T-helper 17 cell (primary cell): ENCODE measurements around the gene ALG14. TPM values are rescaled to one million over a fixed set of nuclear protein-coding genes. Genes with fewer than 3 reads are reported as not detected.
"Not testable (repeated sequence)": the region's sequence is repeated elsewhere in the genome, so short reads cannot be mapped to it uniquely, and the experiment has no call there.

Experiments
- ATAC-seq: fragments of 150-1000 bp; cut with Tn5 transposase; 2 replicates; pipeline ENCODE4 v1.10.0; 2021; ENCODE audit warnings: mild to moderate bottlenecking, moderate library complexity
- DNase-seq, 3 donors: peaks; one replicate each; pipeline versions ENCODE4 v3.0.0 to v3.0.0-alpha.2; 2020 to 2021
- H3K9me3 ChIP-seq: one replicate; pipeline ENCODE4 v1.7.0; 2013; ENCODE audit warnings: low read length, mild to moderate bottlenecking; ENCODE audit not compliant: control insufficient read depth, poor library complexity, severe bottlenecking
- H3K27ac Mint-ChIP-seq: one replicate; pipeline ENCODE4 v1.8.0; 2022; ENCODE audit warnings: mild to moderate bottlenecking, moderate library complexity, mixed read lengths
- H3K27me3 Mint-ChIP-seq: one replicate; pipeline ENCODE4 v1.8.0; 2022; ENCODE audit warnings: mixed read lengths
- H3K36me3 Mint-ChIP-seq: one replicate; pipeline ENCODE4 v1.8.0; 2022; ENCODE audit warnings: low read depth, mixed read lengths
- H3K4me1 Mint-ChIP-seq: one replicate; pipeline ENCODE4 v1.8.0; 2022; ENCODE audit warnings: mild to moderate bottlenecking, mixed read lengths
- H3K4me3 Mint-ChIP-seq: one replicate; pipeline ENCODE4 v1.8.0; 2022; ENCODE audit warnings: mild to moderate bottlenecking, moderate library complexity, mixed read lengths
- total RNA-seq, 4 donors: library from RNA in 2 of 4; stranded (reverse) in 2 of 4; gene quantifications; one replicate each; pipeline ENCODE4 v1.2.3 and lab custom pipeline; 2022 to 2026

Gene ALG14
- total RNA-seq, 2 donors from 2014 or later: 1.5 to 1.8 TPM

GRCh38 chr1:95047624-95048023, 25.1 kb downstream of the ALG14 start:
- not testable (repeated sequence) for DNase-seq, H3K36me3 Mint-ChIP-seq, H3K9me3 ChIP-seq, ATAC-seq, H3K4me1 Mint-ChIP-seq, H3K27me3 Mint-ChIP-seq, H3K4me3 Mint-ChIP-seq, H3K27ac Mint-ChIP-seq

- no peak overlapping the region for H3K4me3 Mint-ChIP-seq
- no peaks in the 10 kb centered on the region for H3K9me3 ChIP-seq
- no peaks in the 10 kb centered on the region for H3K36me3 Mint-ChIP-seq
- H3K27ac Mint-ChIP-seq: no peak overlapping the region
- no peak for DNase-seq
- H3K4me1 Mint-ChIP-seq: no peaks in the 10 kb centered on the region
- H3K27me3 Mint-ChIP-seq: no peaks in the 10 kb centered on the region
- ATAC-seq: no peak
These were observed 26.4 kb downstream of the ALG14 start for GRCh38 chr1:95046359-95046758.

DNA sequence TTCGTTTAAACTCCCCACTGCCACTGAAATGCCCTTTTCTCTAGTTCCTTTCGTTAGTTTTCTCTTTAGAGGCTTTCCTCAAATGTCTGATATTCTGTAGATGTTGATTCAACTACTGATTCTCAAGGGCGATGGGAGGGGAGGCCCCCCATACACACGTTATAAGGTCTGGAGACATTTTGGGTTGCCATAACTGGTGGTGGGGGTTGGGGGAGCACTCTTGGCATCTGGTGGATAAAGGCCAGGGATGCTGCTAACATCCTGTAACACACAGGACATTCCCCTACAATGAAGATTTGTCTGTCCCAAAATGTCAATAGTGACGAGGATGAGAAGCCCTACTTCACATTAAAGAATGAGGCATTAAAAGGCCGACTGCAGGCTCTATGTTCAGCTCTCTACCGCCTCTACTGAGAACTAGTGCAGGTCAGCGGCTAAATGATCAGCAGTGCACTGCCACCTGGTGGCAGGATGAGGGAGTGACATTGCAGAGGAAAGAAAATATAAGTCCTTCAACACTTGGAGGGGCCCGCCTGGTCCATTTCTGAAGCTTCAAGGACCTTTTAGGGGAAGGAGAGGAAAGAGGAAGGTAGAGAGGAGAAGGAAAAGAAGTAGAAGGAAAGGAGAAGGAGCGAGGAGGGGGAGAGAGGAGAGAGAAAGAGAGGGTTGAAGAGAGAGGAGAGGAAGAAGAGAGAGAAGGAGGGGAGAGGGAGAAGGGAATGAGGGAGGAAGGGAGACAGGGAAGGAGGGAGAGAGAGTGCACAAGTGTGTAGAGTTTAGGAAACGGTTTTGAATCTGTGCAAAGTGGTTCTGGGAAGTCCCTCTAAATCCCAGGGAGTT, 29.4 kb downstream of the ALG14 start:
- peak; percentile 54 to 66 (median 55) for DNase-seq
- H3K27me3 Mint-ChIP-seq: no peaks in the 10 kb centered on the region
- peak; percentile 99 for ATAC-seq
- H3K4me3 Mint-ChIP-seq: no peak overlapping the region
- peaks cover 4% of the 10 kb centered on the region for H3K4me1 Mint-ChIP-seq
- no peaks in the 10 kb centered on the region for H3K9me3 ChIP-seq
- no peak overlapping the region for H3K27ac Mint-ChIP-seq
- peaks cover 5% of the 10 kb centered on the region for H3K36me3 Mint-ChIP-seq

DNA sequence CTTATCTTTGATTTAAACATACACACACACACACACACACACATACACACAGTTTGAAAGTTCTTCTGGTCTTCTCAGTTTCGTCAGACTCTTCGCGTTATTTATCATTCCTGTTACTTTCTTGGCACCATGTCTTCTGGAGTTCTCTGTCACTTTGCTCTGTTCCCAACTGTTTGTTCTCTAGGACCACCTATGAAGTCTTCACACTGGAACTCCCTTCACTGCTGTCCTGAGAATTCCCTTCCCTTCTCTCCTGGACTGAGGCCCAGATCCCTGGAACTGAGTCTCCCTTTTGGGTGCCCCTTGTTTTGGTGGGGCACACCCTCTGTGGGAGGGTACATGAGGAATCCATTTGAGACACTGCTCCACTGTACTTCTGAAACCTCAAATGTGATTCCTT, 30.5 kb downstream of the ALG14 start:
- ATAC-seq (no peak), DNase-seq (no peak)
- Mint-ChIP-seq H3K4me1 (peaks cover 4% of the 10 kb centered on the region), H3K27ac (no peak overlapping the region), H3K36me3 (peaks cover 5% of the 10 kb centered on the region), H3K27me3 (no peaks in the 10 kb centered on the region), H3K4me3 (no peak overlapping the region)
- H3K9me3 ChIP-seq: no peaks in the 10 kb centered on the region

DNA sequence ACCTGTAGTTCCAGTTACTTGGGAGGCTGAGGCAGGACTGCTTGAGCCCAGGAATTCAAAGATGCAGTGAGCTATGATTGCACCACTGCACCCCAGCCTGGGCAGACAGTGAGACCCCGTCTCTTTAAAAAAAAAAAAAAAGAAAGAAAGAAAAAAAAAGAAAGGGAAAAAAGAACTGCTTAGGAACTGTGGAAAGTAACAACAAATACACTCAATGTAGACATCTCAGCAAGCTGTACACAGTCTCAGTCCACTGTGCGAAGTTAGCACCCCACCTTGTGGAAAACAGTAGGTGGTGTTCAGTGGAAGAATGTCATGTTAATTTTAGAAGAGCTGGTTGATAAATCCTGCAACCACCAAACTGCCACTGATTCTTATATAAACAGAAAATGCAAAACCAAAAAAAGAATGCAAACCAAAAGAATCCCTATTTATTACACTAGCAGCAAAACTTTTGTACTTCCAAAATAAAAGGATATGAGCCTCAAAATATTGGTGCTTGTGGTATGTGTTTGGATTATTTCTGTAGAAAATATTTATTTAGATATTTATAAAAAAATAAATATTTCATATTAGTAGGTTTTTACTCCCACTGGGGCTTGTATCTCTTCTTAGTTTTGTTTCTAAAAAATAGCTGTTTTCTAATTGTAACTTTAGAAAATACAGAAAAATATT, 31.1 kb downstream of the ALG14 start:
- no peak for DNase-seq
- no peaks in the 10 kb centered on the region for H3K9me3 ChIP-seq
- Mint-ChIP-seq H3K27me3 (no peaks in the 10 kb centered on the region), H3K27ac (no peak overlapping the region), H3K4me1 (peaks cover 4% of the 10 kb centered on the region), H3K36me3 (peaks cover 5% of the 10 kb centered on the region), H3K4me3 (no peak overlapping the region)
- ATAC-seq: no peak

DNA sequence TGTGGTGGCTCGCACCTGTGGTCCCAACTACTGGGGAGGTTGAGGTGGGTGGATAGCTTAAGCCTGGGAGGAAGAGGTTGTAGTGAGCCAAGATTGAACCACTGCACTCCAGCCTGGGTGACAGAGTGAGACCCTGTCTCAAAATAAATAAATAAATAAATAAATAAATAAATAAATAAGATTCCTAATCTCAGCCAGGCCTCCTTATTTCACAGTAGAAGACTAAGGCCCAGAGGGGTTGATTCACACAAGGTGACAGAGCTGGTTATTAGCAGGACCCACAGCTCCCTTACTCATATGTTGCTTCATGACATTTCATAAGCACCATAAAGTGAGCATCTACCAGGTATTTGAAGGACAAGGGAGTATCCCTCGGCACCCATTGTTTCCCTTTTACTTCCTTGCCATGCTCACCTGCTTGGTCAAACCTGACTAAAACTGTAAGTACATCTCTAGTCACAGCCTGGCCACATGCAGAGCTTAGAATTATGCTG, 32.7 kb downstream of the ALG14 start:
- Mint-ChIP-seq H3K27ac (no peak overlapping the region), H3K4me3 (no peak overlapping the region), H3K4me1 (peaks cover 4% of the 10 kb centered on the region), H3K27me3 (no peaks in the 10 kb centered on the region), H3K36me3 (peaks cover 5% of the 10 kb centered on the region)
- no peaks in the 10 kb centered on the region for H3K9me3 ChIP-seq
- no peak for ATAC-seq
- no peak for DNase-seq

GRCh38 chr1:95039360-95040031, 33.3 kb downstream of the ALG14 start:
- H3K4me3 Mint-ChIP-seq: no peak overlapping the region
- DNase-seq (no peak), ATAC-seq (no peak)
- peaks cover 5% of the 10 kb centered on the region for H3K36me3 Mint-ChIP-seq
- H3K4me1 Mint-ChIP-seq: peaks cover 4% of the 10 kb centered on the region
- H3K27ac Mint-ChIP-seq: peak overlapping the region; percentile 61
- no peaks in the 10 kb centered on the region for H3K9me3 ChIP-seq
- H3K27me3 Mint-ChIP-seq: no peaks in the 10 kb centered on the region

DNA sequence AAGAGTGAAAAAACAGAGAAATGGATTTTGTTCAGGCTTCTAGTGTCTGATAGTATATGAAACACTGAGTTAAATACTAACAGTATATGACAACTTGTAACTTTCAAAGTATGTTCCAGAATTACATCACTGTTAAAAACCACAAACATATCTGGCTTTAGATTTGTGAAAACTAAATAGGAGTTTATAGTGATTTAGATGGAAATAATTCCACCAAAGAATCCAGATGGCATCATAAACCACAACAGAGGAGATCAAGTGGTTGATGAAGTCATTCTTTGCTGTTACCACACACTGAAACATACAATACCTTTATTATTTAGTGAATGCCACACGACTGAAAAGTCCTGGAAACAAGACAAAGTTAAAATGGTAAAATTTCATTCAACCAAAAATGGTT, 37.2 kb downstream of the ALG14 start:
- Mint-ChIP-seq H3K36me3 (peaks cover 5% of the 10 kb centered on the region), H3K4me1 (peaks cover 4% of the 10 kb centered on the region), H3K27ac (no peak overlapping the region), H3K4me3 (no peak overlapping the region), H3K27me3 (no peaks in the 10 kb centered on the region)
- no peak for ATAC-seq
- H3K9me3 ChIP-seq: no peaks in the 10 kb centered on the region
- DNase-seq: no peak

- peaks cover 4% of the 10 kb centered on the region for H3K4me1 Mint-ChIP-seq
- no peak for DNase-seq
- ATAC-seq: no peak
- H3K9me3 ChIP-seq: no peaks in the 10 kb centered on the region
- peaks cover 5% of the 10 kb centered on the region for H3K36me3 Mint-ChIP-seq
- H3K27me3 Mint-ChIP-seq: no peaks in the 10 kb centered on the region
- no peak overlapping the region for H3K4me3 Mint-ChIP-seq
- H3K27ac Mint-ChIP-seq: no peak overlapping the region
These were observed 38.2 kb downstream of the ALG14 start for GRCh38 chr1:95034506-95034905.

GRCh38 chr1:95033843-95034242, 38.9 kb downstream of the ALG14 start:
- Mint-ChIP-seq H3K4me3 (no peak overlapping the region), H3K36me3 (peaks cover under 1% of the 10 kb centered on the region), H3K27me3 (no peaks in the 10 kb centered on the region), H3K4me1 (no peaks in the 10 kb centered on the region), H3K27ac (no peak overlapping the region)
- no peak for ATAC-seq
- H3K9me3 ChIP-seq: no peaks in the 10 kb centered on the region
- no peak for DNase-seq

DNA sequence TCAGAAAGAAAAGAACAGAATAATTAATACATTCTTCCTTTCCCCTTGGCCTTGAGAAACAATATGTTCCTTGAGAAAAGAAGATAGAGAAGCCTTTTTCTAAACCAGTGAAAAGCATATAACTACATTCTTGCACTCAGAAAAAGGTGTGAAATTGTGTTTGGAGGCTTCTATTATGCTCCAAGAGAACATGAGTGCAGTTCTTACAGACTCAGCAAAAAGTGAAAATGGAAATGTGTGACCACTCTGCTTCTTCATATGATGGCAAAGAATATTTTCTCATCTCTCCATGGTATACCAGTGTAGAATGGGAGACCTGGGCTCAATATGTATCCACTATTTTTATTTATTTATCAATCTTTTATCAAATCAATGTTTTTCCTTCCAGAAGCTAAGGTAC, 43.2 kb downstream of the ALG14 start:
- Mint-ChIP-seq H3K27ac (no peak overlapping the region), H3K4me3 (no peak overlapping the region), H3K27me3 (no peaks in the 10 kb centered on the region), H3K36me3 (no peaks in the 10 kb centered on the region), H3K4me1 (no peaks in the 10 kb centered on the region)
- ATAC-seq (no peak), DNase-seq (no peak)
- H3K9me3 ChIP-seq: no peaks in the 10 kb centered on the region

- H3K4me3 Mint-ChIP-seq: no peak overlapping the region
- no peak for ATAC-seq
- no peaks in the 10 kb centered on the region for H3K27me3 Mint-ChIP-seq
- no peaks in the 10 kb centered on the region for H3K9me3 ChIP-seq
- H3K4me1 Mint-ChIP-seq: no peaks in the 10 kb centered on the region
- H3K27ac Mint-ChIP-seq: no peak overlapping the region
- no peaks in the 10 kb centered on the region for H3K36me3 Mint-ChIP-seq
- DNase-seq: no peak
These were observed 43.8 kb downstream of the ALG14 start for GRCh38 chr1:95028954-95029353.

DNA sequence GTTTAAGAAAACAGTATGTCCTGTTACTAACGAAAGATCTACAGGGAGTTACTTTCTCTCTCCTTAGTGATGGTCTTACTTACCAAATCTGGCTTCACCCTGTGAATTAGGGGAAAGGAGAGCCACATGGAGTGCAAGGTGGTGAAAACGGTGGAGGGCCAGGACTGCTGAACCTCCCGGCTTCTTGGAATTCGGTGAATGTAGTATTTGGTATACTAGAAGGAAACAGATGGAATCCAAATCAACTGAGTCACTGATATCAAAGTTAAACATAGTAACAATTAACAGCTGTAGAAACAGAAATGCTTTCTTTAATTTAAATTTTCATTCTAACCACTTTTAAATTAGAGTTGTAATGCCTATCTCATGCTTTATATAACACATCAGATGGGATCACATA, 45.7 kb downstream of the ALG14 start:
- DNase-seq: no peak
- no peaks in the 10 kb centered on the region for H3K36me3 Mint-ChIP-seq
- H3K4me3 Mint-ChIP-seq: no peak overlapping the region
- no peaks in the 10 kb centered on the region for H3K27me3 Mint-ChIP-seq
- no peak for ATAC-seq
- H3K4me1 Mint-ChIP-seq: no peaks in the 10 kb centered on the region
- H3K27ac Mint-ChIP-seq: no peak overlapping the region
- H3K9me3 ChIP-seq: no peaks in the 10 kb centered on the region
